HG03039 (cell line): ENCODE data around the gene NKX1-1.
"Not testable (repeated sequence)": the region's sequence is repeated elsewhere in the genome, so short reads cannot be mapped to it uniquely, and the experiment has no call there.

Experiments
- ATAC-seq: cut with Tn5 transposase; IDR thresholded peaks from one replicate; pipeline ENCODE4 v1.9.1; 2021; ENCODE audit warnings: mild to moderate bottlenecking, moderate library complexity; ENCODE audit not compliant: unreplicated experiment

The NKX1-1 gene

DNA sequence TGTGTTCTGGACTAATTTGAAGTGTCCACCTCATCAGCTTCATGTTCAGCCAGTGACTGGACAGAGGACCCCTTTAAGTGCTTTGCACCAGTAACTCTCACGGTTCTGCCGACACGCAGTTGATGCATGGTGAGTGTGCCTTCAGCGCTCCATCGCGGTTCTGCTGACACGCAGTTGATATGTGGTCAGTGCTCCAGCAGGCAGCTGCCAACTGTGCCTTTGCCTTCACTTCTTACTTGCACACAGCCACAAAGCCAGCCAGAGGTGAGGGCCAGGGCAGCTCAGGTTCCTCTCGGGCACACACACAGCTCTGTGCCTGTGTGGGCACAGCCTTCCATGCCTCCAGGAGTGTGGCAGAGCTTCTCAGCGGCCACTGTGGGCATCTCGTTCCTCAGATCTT lies 12.4 kb downstream of the NKX1-1 start:
- no peak for ATAC-seq

DNA sequence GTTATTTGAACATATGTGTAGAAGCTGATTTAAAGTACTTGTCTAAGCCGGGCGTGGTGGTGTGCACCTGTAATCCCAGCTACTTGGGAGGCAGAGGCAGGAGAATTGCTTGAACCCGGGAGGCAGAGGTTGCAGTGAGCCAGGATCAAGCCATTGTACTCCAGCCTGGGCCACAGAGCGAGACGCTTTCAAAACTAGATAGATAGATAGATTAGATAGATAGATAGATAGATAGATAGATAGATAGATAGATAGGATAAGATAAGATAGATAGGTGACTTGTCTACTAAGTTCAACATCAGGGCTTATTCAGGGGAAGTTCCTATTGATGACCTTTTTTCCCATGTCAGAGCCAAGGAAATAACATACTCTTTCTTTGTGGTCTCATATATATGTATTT lies 12.9 kb downstream of the NKX1-1 start:
- not testable (repeated sequence) for ATAC-seq

DNA sequence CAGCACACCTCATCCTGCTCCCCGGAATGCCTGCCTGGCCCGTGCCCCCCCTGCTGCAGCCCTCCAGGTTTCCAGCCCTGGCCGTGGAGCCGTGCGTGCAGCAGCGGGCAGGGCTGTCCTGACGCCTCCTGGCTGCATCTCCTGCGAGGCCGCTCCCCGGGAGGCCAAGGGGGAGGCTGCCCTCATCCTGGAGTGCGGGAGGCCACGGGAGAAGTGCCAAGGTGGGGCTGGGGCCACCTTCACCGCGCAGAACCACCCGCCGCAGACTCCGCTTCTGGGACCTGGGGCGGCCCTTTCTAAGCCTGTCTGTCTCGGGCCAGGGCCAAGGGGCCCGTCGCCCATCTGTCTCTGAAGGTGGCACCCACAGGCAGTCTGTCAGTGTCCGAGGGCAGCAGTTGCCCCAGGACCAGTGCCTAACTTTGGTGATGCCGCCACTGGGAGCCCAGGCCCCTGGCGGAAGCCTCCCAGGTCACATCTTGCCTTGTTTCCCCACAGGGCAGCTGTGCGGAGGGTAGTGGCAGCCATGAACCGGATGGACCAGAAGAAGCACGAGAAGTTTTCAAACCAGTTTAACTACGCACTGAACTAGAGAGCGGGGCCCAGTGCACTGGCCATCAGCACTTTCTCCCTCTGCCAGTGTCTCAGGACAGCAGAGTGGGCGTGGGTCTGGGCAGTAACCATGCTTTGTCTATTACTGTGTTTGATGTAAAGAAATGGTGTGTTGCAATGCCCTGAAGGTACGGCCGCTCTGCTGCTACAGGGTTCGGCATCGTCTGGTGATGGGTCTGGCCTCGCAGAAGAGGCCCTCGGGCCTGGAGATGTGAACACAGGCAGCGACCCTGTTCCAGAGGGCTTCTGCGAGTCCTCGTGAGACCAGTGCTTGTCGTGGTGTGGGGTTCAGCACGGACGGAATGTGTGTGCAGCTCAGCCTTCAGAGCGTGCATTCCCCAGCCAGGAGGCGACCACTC lies 20.6 kb downstream of the NKX1-1 start:
- no peak for ATAC-seq

DNA sequence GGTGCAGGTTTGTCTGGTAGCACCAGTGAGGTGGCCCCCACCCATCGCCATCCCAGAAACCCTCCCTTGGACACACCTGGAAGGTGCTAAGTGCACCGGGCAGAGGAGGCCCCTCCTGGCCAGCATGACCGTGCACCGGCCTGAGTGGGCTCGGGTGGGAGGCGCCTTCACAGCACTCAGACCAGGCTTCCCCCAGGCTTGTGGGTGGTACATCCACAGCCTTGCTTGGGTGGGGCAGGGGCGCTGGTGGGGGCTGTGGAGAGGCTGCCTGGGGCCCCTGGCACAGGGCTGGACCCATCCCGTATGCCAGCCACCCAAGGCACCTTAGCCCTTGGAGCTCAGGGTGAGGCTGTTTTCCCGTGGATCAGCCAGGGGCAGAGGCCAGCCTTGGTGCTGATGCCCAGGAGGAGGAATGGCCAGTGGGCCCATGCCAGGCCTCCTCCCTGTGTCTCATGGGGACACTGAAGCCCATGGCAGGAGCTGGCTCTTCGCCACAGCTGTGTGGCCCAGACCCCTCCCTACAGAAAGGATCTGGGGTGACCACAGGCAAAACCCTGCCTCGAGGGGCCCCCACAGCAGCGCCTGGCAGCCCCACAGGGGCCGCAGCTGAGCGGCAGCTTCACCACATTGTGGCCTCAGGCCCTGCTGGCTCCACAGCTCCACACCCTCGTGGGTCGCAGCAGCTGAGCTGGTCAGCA lies 21.4 kb downstream of the NKX1-1 start:
- ATAC-seq: no peak

DNA sequence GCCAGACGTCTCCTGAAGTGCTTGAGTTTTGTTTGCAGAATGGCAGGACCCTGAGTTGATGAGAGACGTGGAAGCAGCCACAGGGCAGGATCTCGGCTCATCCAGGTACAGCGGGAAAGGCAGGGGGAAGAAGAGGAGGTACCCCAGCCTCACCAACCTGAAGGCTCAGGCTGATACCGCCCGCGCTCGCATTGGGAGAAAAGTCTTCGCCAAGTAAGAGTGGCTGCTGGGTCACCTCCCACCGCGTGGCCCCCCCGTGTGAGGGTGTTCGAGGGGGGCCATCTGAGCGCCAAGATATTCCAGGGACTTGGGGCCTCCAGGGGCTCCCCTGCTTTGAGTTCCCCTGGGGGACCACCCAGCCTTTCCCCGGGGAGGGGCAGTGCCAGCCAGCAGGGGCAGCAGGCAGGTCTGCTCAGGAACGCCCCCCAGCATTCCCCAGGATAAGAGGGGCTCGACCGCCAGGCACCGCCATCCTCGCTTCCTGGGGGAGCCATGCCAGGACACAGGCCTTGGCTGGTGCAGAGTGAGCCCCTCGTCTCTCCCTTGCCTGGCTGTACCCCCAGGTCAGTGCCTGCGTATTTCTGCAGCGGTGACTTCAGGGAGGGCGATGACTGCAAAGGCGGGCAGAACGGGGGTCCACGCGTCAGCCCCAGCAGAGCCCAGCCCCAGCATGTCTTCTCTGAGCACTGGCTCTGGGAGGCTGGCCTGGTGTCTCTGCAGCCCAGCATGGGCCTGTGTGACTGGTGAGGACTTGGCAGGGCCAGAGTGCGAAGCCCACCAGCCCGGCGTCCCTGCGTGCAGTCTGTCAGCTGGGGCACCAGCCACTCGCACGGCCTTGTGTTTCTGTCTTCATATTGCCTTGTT lies 22.3 kb downstream of the NKX1-1 start:
- no peak for ATAC-seq

DNA sequence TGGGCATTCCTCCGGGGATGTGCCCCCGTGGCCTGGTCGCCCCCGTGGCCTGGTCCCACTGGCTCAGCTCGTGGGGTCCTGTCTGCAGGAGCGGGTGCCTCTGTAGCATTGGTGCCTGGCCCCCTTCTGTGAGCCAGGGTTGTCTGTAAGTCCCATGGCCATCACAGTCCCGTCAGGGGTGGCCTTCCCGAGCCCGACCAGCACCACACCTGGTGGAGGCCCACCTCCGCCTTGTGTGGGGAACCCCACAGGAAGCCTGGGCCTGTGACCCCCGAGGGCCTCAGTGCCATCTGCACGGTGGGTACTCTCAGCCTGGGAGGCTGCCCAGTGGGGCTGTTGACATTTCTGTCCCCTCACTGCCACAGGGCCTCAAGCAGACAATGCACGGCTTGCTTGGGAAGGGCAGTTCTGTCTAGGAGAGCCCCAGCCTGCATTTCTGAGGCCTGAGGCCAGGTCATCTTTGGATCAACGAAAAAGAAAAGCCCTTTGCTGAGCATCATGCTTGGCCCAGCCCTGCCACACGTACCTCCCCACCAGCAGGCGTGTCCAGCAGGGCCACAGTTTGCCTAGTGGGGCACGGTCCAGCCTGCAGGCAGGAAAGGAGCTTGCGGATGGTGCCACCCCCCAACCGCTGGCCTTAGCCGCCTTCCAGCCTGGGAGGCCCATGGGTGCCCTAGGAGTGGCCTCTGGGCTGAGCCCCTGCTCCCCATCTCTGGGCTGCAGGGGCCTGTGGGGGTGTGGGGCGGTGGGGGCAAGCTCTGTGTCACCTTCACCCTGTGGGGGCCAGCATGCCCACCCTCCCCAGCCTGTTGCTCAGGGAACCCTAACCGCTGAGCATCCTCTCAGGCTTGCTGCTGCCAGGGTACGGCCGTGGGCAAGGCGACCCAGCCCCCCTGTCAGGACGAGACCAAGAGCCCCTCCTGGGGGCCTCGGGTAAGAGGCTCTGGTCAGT lies 23.2 kb downstream of the NKX1-1 start:
- no peak for ATAC-seq

DNA sequence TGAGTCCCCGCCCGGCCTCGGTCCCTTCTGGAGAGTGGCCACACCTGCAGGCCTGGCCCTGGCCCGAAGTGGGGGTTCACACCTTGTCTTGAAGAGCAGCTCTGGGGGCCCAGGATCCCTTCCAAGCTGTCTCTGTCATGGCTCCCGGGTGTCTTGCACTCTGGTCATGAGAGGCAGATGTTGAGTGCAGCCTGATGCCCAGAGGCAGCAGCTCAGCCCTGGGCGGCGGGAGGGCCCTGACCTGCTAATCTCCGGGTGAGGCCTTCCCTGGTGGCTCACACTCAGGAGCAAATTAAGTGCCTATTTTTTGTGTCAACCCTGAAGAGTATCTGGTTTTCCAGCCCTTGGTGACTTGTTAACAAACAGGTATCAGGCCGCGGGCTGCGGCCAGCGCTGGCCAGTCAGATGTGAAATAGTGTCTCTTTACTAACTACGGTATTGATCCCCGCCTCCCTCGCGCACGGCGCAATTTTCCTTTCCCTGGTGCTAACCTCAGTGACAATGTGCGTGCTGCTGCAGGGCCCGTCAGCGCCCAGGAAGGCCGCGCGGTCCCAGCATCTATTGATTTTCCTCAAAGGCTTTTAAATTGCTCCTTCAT lies 24.2 kb downstream of the NKX1-1 start:
- ATAC-seq: no peak

DNA sequence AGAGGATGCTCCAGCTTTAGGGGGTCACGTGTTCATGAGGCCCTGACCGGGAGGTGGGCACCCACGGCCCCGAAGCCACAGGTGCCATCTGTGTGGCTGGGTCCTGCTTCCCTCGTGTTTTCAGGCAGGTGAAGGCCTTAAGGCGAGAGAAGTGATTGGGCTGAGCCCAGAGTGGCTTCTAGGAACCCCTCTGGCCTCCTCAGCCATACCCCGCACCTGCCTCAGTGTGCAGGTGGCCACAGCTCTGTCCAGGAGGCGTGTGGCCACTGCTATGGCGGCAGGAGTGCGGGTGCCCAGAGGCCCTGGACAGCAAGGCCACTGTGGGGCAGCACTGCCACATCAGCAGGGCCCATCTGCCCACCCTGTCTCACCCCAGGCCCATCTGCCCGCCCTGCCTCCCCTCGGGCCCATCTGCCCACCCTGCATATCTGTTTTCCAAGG lies 25.0 kb downstream of the NKX1-1 start:
- ATAC-seq: no peak

DNA sequence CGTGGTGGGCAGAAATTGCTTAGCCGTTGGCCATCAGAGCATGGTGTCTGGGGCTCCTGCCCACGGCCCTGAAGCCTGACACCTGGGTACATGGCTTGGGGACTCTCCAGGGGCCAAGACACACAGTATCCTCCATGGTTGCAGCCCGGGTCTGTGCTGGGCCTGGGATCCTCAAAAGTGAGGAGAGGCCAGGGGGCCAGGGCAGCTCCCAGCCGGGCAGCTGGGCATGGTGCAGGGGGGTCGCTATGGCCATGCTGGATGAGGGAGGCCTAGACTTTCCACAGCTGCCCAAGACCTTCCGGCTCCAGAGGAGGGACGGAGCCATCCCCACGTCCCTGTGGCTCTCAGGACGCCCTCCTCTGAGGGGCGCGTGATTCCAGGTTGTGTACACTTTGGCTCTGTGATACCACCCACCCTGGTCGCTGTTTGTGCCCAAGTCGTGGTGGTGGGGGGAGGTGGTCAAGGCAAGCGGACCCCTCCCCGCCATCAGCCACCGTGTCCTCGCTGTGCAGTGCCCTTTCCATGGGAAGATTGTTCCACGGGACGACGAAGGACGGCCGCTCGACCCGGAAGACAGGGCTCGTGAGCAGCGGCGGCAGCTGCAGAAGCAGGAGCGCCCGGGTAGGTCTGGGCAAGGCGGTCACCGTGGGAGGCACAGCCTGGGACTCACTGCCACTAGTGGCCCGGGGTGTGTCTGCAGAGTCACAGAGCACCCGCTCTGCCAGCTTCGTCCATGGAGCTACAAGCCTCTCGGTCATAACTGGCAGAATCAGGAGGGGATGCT lies 25.7 kb downstream of the NKX1-1 start:
- ATAC-seq: no peak

DNA sequence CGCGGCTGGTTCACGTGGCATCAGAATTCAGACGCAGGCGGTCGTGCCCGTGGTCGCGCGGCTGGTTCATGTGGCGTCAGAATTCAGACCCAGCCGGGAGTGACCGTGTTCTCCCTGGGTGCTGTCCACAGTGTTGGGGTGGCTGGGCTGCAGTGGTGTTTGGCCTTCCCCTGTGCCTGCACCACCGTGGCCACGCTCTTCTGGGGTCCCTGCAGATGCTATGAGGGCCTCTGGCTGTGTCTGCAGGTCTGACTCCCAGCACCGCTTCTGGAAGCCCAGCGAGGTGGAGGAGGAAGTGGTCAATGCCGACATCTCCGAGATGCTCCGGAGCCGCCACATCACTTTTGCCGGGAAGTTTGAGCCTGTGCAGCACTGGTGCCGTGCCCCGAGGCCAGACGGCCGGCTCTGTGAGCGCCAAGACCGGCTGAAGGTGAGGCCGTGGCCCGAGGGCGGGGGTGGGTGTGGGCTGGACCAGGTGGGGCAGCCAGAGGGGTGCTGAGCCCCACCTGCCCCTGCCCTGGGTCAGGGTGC lies 26.4 kb downstream of the NKX1-1 start:
- ATAC-seq: no peak

DNA sequence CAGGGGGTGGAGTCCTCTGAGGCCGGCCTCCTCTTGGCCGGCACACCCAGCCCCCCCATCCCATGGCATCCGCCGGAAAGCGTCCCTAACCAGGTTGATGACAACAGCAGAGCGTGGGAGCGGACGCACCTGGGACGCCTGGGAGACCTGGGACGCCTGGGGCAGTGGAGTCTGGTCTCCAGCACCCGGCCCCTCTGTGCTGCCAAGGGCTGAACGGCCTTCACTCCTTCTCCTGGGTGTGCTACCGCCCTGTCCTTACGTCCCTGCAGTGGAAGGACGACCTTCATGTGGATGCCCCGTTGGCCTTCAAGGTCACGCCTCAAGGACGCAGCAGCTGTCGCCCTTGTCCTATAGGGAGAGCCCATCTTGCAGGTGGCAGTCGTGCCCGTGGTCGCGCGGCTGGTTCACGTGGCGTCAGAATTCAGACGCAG lies 26.9 kb downstream of the NKX1-1 start:
- ATAC-seq: no peak

DNA sequence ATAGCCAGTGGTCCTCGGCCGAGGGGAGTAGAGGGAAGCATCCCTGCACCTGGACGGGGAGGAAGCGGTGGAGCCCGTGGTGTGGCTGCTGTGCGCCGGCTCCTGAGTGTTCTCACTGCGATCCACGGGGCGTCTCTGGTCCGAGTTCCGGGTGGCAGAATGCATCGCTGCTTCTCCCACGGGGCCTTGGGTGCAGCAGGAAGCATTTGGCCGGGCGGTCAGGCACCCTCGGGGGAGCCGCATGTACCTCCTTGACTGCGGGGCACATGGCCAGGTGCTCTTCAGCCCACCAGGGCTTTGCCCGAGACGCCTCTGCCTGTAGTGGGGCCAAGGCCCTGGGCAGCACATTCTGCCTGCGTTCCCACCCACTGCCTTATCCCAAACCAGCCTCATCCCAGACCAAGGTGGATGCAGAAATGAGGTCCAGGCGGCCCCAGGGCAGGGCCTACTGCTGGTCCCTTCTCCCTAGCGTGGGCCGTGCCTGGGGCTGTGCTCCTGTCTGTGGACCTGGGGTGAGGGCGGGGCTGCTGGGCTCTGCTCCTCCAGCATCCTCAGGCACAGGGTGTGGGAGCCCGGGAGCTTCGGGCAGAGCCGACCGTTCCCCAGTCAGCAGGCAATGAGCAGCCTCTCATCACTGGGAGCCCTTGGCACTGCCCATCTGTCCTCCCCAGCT lies 27.5 kb downstream of the NKX1-1 start:
- no peak for ATAC-seq

DNA sequence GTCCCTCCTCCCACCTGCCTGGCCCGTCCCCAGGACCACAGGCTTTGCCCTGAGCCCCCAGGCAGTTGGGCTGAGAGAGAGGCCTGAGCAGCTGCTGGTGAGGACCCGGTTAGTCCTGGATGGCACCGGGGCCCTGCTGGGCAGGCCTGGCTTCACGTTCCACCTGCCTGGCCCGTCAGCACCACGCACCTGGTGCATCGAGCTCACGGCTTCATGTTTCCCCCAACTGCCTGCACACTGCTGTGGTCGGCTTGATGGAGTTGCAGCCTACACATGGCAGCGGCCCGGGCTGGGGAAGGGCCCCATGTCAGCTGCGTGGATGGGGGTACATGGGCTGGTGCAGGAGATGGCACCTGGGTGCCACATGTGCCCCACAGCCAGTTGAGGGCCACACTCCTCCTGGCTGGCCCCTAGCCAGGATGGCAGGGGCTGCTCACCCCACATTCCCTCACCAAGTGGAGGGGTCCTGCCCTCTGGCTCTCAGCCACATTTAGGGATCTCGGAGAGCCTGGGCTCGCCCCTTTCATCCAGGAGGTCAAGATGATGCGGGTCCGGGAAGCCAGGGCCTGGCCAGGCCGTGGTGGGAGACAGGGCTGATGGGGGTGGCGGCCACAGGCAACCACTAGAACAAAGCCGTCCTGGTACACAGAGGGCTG lies 28.5 kb downstream of the NKX1-1 start:
- ATAC-seq: no peak

DNA sequence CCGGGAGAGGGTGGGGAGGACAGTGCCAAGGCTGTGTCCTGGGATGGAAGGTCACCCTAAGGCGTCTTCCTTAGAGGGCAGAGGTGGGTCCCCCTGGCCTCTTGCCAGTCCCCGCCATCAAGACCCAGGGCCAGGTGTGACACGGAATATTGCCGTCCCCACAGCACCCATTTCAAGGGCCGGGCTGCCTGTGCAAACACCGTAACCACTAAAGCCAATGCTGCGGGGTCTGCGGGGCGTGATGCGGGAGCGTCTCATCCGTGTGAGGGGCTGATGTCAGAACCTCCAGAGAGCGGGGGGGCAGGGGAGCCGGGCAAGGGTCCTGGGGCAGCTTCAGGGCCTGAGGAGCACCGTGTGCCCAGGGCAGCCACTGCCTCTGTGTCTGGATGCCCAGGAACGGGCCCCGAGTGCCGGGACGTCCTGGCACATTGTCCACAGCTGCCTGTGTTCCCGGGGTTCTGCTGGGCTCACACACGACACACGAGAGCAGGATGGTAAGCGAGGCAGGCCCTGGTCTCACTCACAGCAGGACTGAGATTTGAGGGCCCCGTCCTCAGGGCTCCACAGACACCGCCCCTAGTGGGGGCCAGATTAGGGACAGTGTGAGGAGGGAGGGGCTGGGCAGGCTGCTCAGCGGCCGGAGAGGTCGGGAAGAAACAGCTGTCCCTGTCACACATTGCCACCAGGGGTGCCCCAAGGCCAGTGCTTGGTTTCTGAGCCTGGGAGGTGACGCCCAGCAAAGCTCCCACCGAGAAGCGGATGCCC lies 29.2 kb downstream of the NKX1-1 start:
- ATAC-seq: no peak

DNA sequence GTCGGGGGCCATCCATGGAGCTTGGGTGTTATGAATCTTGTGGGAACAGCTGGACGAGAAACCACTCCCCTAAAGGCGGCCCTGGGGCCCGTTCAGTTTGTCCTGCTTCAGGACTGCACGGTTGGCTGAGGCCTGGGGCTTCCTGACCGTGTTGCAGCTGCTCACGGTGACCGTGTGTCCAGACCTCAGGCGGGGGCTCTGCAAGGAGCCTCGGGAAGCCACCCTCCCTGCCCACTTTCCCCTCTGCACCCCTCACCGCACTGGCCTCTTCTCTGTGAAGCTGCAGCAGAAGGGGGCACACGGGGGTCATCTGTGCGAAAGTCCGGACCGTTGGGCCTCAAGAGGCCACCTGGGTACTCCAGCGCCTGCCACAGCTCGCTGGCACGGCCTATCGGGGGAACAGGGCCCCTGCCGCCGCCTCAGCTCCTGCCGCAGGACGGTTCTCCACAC lies 29.8 kb downstream of the NKX1-1 start:
- no peak for ATAC-seq

DNA sequence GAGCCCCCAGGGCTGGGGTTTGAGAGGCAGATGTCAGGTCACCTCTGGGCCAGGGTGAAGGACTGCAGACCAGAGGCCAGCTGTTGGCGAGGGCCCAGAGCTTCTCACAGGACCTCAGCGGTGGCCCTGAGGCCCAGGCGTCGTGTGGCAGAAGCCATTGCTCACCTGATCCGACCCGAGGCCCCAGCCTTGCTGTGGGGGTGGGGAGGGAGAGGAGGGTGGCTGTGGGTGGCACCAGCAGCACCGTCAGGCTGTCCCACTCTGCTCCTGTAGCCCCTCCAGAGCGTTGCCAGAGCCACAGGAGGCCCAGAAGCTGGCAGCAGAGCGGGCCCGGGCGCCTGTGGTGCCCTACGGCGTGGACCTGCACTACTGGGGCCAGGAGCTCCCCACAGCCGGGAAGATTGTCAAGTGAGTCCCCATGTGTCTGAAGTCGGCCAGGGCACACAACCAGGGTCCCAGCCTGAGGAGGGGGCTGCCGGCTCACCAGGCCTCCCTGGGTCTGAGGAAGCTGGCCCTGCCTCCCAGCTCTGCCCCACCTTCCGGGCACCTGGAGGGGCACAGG lies 30.4 kb downstream of the NKX1-1 start:
- ATAC-seq: no peak
